ENCODE data around the gene ATAD3C. TPM values are rescaled to one million over a fixed set of nuclear protein-coding genes. Genes with fewer than 3 reads are reported as not detected.

ATAD3C gene
- total and polyA plus RNA-seq, 2 of the 8 experiments (the other 6 are each of a cell fraction or from before 2014, with no cell fraction given), result 2.0 to 2.7 TPM

GRCh38 chr1:1436630-1437032 is 12.9 kb upstream of the ATAD3C start (continued):
- TF ChIP-seq, protein P1, sequence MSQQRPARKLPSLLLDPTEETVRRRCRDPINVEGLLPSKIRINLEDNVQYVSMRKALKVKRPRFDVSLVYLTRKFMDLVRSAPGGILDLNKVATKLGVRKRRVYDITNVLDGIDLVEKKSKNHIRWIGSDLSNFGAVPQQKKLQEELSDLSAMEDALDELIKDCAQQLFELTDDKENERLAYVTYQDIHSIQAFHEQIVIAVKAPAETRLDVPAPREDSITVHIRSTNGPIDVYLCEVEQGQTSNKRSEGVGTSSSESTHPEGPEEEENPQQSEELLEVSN (IDR thresholded peaks at IDR 0.05), result no peak
- TF ChIP-seq NANOG (IDR thresholded peaks at IDR 0.05; ENCODE audit: insufficient read depth, low read depth, low read length, poor library complexity, severe bottlenecking) (no peak), CHD1 (IDR thresholded peaks at IDR 0.05; ENCODE audit: low read depth, low read length) (no peak)

Data from H1 (cell line).